Lower lobe of right lung (tissue), 2 donors: ENCODE results near the gene PPBP. TPM values are rescaled to one million over a fixed set of nuclear protein-coding genes. Genes with fewer than 3 reads are reported as not detected.

ENCODE experiments used
- ATAC-seq, 2 donors: fragments of 200-7000 bp; cut with Tn5 transposase; one replicate each; pipeline ENCODE4 v1.9.1; 2020 to 2022; ENCODE audit warnings: mild to moderate bottlenecking in 2 of 2, moderate library complexity in 2 of 2
- DNase-seq: peaks from one replicate; pipeline ENCODE4 v3.0.0-alpha.2; 2020
- H3K27ac ChIP-seq: fragments of 200-600 bp; one replicate; pipeline ENCODE4 v1.8.0; 2022
- H3K27me3 ChIP-seq: fragments of 200-600 bp; one replicate; pipeline ENCODE4 v1.8.0; 2022; ENCODE audit warnings: low read depth
- H3K36me3 ChIP-seq: fragments of 200-600 bp; one replicate; pipeline ENCODE4 v1.8.0; 2022; ENCODE audit warnings: mild to moderate bottlenecking
- H3K4me1 ChIP-seq: fragments of 200-600 bp; one replicate; pipeline ENCODE4 v1.8.0; 2022
- H3K4me3 ChIP-seq: fragments of 200-600 bp; one replicate; pipeline ENCODE4 v1.8.0; 2022; ENCODE audit warnings: mild to moderate bottlenecking
- H3K9me3 ChIP-seq: fragments of 200-600 bp; one replicate; pipeline ENCODE4 v1.8.0; 2022
- CTCF ChIP-seq: fragments of 200-600 bp; IDR thresholded peaks from one replicate; pipeline ENCODE4 v1.8.0; 2022; ENCODE audit warnings: antibody characterized with exemption, mild to moderate bottlenecking
- intact Hi-C: fragments of 100-400 bp; cut with DNase I; formaldehyde crosslinking; loops from one replicate; pipeline ENCODE4 v1.11.0; 2022
- total RNA-seq: library from RNA; stranded (reverse); fragmentation: NEBNext Ultra II Directional; extraction: Animal tissue kit (Norgen Biotek cat#: 25700); gene quantifications from one replicate; pipeline ENCODE4 v1.2.1, GENCODE V29; 2021
- donor health status: DM: no; HTN: yes; CAD: no; lungs with severe emphysema.

Gene PPBP
- total RNA-seq, 1 donor from 2014 or later, result 9.7 TPM

GRCh38 chr4:73948291-73948690 is 39.7 kb downstream of the PPBP start:
- no peaks in the 10 kb centered on the region for H3K36me3 ChIP-seq
- no peak overlapping the region for H3K27ac ChIP-seq
- no peak for ATAC-seq
- peaks cover 24% of the 10 kb centered on the region for H3K4me1 ChIP-seq
- intact Hi-C loops, result no loop called here
- peaks cover 18% of the 10 kb centered on the region for H3K27me3 ChIP-seq
- no peak for DNase-seq
- TF ChIP-seq CTCF, result no peak
- H3K4me3 ChIP-seq, result no peak overlapping the region
- H3K9me3 ChIP-seq, result no peaks in the 10 kb centered on the region

GRCh38 chr4:73947239-73947985 is 40.6 kb downstream of the PPBP start:
- H3K27ac ChIP-seq, result no peak overlapping the region
- no peak for DNase-seq
- no peak for ATAC-seq

GRCh38 chr4:73945674-73946449 is 42.1 kb downstream of the PPBP start:
- H3K36me3 ChIP-seq, result no peaks in the 10 kb centered on the region
- H3K27ac ChIP-seq, result no peak overlapping the region
- no peak overlapping the region for H3K4me3 ChIP-seq
- TF ChIP-seq CTCF, result no peak
- H3K9me3 ChIP-seq, result no peaks in the 10 kb centered on the region
- peaks cover 24% of the 10 kb centered on the region for H3K4me1 ChIP-seq
- ATAC-seq, result peak; percentile 96 to 97
- no peak for DNase-seq
- intact Hi-C loops, result no loop called here
- peaks cover 18% of the 10 kb centered on the region for H3K27me3 ChIP-seq

More at GRCh38 chr4:73947239-73947985, 40.6 kb downstream of the PPBP start:
- TF ChIP-seq CTCF, result no peak
- no peaks in the 10 kb centered on the region for H3K9me3 ChIP-seq
- peaks cover 18% of the 10 kb centered on the region for H3K27me3 ChIP-seq
- intact Hi-C loops, result no loop called here
- H3K4me3 ChIP-seq, result no peak overlapping the region
- H3K4me1 ChIP-seq, result peaks cover 24% of the 10 kb centered on the region
- no peaks in the 10 kb centered on the region for H3K36me3 ChIP-seq

GRCh38 chr4:73945140-73945539 is 42.9 kb downstream of the PPBP start:
- intact Hi-C loops, result no loop called here
- Histone ChIP-seq H3K27ac (no peak overlapping the region), H3K27me3 (peaks cover 18% of the 10 kb centered on the region), H3K4me1 (peaks cover 24% of the 10 kb centered on the region), H3K9me3 (no peaks in the 10 kb centered on the region), H3K4me3 (no peak overlapping the region), H3K36me3 (no peaks in the 10 kb centered on the region)
- no peak for TF ChIP-seq CTCF
- DNase-seq (no peak), ATAC-seq (peak in 1 of 2 donors; percentile 13)

- Histone ChIP-seq H3K36me3 (no peaks in the 10 kb centered on the region), H3K4me1 (peaks cover 24% of the 10 kb centered on the region), H3K9me3 (no peaks in the 10 kb centered on the region), H3K27ac (no peak overlapping the region), H3K27me3 (peaks cover 18% of the 10 kb centered on the region), H3K4me3 (peak overlapping the region; percentile 50)
- peak; percentile 66 to 76 for ATAC-seq
- peak; percentile 54 for DNase-seq
- intact Hi-C loops, result no loop called here
- no peak for TF ChIP-seq CTCF
Observed at GRCh38 chr4:73944061-73944875, 43.7 kb downstream of the PPBP start.
